Liver (tissue), 9 donors: ENCODE results near the gene CRIP1. TPM values are rescaled to one million over a fixed set of nuclear protein-coding genes. Genes with fewer than 3 reads are reported as not detected.

ENCODE experiments used
- DNase-seq: peaks from one replicate; pipeline ENCODE4 v3.0.0-alpha.2; 2017; ENCODE audit warnings: low spot score
- H3K27ac ChIP-seq, 2 donors: one replicate each; pipeline ENCODE4 v1.7.0; 2013; ENCODE audit warnings: inconsistent platforms in 2 of 2, low read length in 2 of 2, control low read depth in 1 of 2, low read depth in 1 of 2, mild to moderate bottlenecking in 1 of 2
- H3K27me3 ChIP-seq, 4 donors: one replicate each; pipeline versions ENCODE4 v1.6.1 to v1.7.0; 2013; ENCODE audit warnings: low read length in 3 of 4, inconsistent platforms in 1 of 4, mild to moderate bottlenecking in 1 of 4, moderate library complexity in 1 of 4; ENCODE audit not compliant: control insufficient read depth in 4 of 4, insufficient read depth in 4 of 4
- H3K36me3 ChIP-seq, 4 donors: one replicate each; pipeline versions ENCODE4 v1.6.1 to v1.7.0; 2013; ENCODE audit warnings: low read length in 3 of 4, mild to moderate bottlenecking in 3 of 4, low read depth in 1 of 4, moderate library complexity in 1 of 4; ENCODE audit not compliant: control insufficient read depth in 4 of 4, insufficient read depth in 3 of 4
- H3K4me1 ChIP-seq, 4 donors: one replicate each; pipeline versions ENCODE4 v1.6.1 to v1.7.0; 2013; ENCODE audit warnings: low read length in 3 of 4, mild to moderate bottlenecking in 3 of 4, moderate library complexity in 1 of 4; ENCODE audit not compliant: control insufficient read depth in 4 of 4, insufficient read depth in 4 of 4
- H3K4me3 ChIP-seq, 3 donors: one replicate each; pipeline versions ENCODE4 v1.6.1 to v1.7.0; 2013; ENCODE audit warnings: low read length in 3 of 3, control low read depth in 1 of 3, low read depth in 1 of 3, mild to moderate bottlenecking in 1 of 3
- H3K9ac ChIP-seq, 2 donors: one replicate each; pipeline ENCODE4 v1.7.0; 2013; ENCODE audit warnings: low read length in 2 of 2, mild to moderate bottlenecking in 2 of 2, moderate library complexity in 2 of 2, control low read depth in 1 of 2, low read depth in 1 of 2
- H3K9me3 ChIP-seq, 4 donors: one replicate each; pipeline versions ENCODE4 v1.6.1 to v1.7.0; 2013; ENCODE audit warnings: low read length in 3 of 4; ENCODE audit not compliant: control insufficient read depth in 4 of 4
- ATF3 ChIP-seq: IDR thresholded peaks from 2 replicates; pipeline ENCODE4 v1.6.1; 2016; ENCODE audit warnings: antibody characterized with exemption
- EGR1 ChIP-seq, 2 donors: IDR thresholded peaks; 2 replicates each; pipeline ENCODE4 v1.6.1; 2016 to 2018; ENCODE audit warnings: antibody characterized with exemption in 2 of 2, low read depth in 2 of 2
- FOXA1 ChIP-seq: IDR thresholded peaks from 2 replicates; pipeline ENCODE4 v1.6.1; 2016; ENCODE audit warnings: antibody characterized with exemption
- FOXA2 ChIP-seq: IDR thresholded peaks from 2 replicates; pipeline ENCODE4 v1.6.1; 2016; ENCODE audit warnings: antibody characterized with exemption
- GABPA ChIP-seq, 2 donors: IDR thresholded peaks in 1 of 2; conservative IDR thresholded peaks in 1 of 2; 2 replicates each; pipeline ENCODE4 v1.6.1; 2016; ENCODE audit warnings: antibody characterized with exemption in 2 of 2, mild to moderate bottlenecking in 1 of 2, moderate library complexity in 1 of 2
- HNF4A ChIP-seq, 2 donors: conservative IDR thresholded peaks; 2 replicates each; pipeline ENCODE4 v1.6.1; 2016; ENCODE audit warnings: antibody characterized with exemption in 2 of 2, mild to moderate bottlenecking in 2 of 2
- HNF4G ChIP-seq: IDR thresholded peaks from 2 replicates; pipeline ENCODE4 v1.6.1; 2016; ENCODE audit warnings: antibody characterized with exemption
- JUND ChIP-seq, 2 donors: IDR thresholded peaks; 2 replicates each; pipeline ENCODE4 v1.6.1; 2016; ENCODE audit warnings: antibody characterized with exemption in 2 of 2
- MAX ChIP-seq: IDR thresholded peaks from 2 replicates; pipeline ENCODE4 v1.6.1; 2016; ENCODE audit warnings: antibody characterized with exemption
- RAD21 ChIP-seq, 2 donors: IDR thresholded peaks; 2 replicates each; pipeline ENCODE4 v1.6.1; 2016; ENCODE audit warnings: antibody characterized with exemption in 2 of 2, mild to moderate bottlenecking in 2 of 2
- REST ChIP-seq: IDR thresholded peaks from 2 replicates; pipeline ENCODE4 v1.6.1; 2016; ENCODE audit warnings: antibody characterized with exemption, mild to moderate bottlenecking
- RXRA ChIP-seq, 2 donors: IDR thresholded peaks; 2 replicates each; pipeline ENCODE4 v1.6.1; 2017 to 2018; ENCODE audit warnings: antibody characterized with exemption in 2 of 2, mild to moderate bottlenecking in 1 of 2
- TAF1 ChIP-seq: conservative IDR thresholded peaks from 2 replicates; pipeline ENCODE4 v1.6.1; 2016; ENCODE audit warnings: antibody characterized with exemption, mild to moderate bottlenecking
- YY1 ChIP-seq: IDR thresholded peaks from 2 replicates; pipeline ENCODE4 v1.6.1; 2016; ENCODE audit warnings: antibody characterized with exemption, mild to moderate bottlenecking
- ZBTB33 ChIP-seq: IDR thresholded peaks from 2 replicates; pipeline ENCODE4 v1.6.1; 2016; ENCODE audit warnings: antibody characterized with exemption
- WGBS: extraction: QIAGEN DNeasy Blood & Tissue Kit; methylation state at CpG from one replicate; pipeline ENCODE4 v1.1.7; 2013; 5-methylcytosine and 5-hydroxymethylcytosine counted together
- polyA plus RNA-seq, 2 donors: library from polyadenylated mRNA; stranded (reverse) in 1 of 2; unstranded in 1 of 2; fragments of 200-250 nt in 1 of 2; fragments of >200 nt in 1 of 2; fragmentation: Nextera tagmentation in 1 of 2; extraction: Ambion mirVana in 1 of 2; gene quantifications; one replicate each; pipeline versions ENCODE4 v1.2.1 to v1.2.3, GENCODE V29; 2013 to 2015
- total RNA-seq, 2 donors: library from RNA; depleted of rRNA; stranded (reverse); fragments of >200 nt; gene quantifications; one replicate each; pipeline ENCODE4 v1.2.3, GENCODE V29; 2014
- donor health status: healthy.
- donor health status: healthy.
- donor health status: healthy.
- donor health status: healthy.
- donor health status: healthy.

CRIP1 gene
- total and polyA plus RNA-seq, 4 donors, result 1.4 to 11.4 (median 3.9) TPM

- Histone ChIP-seq H3K27me3 (no peaks in the 10 kb centered on the region), H3K9ac (no peak overlapping the region), H3K4me1 (peaks cover 25 to 65% (median 47%) of the 10 kb centered on the region in 4 donors), H3K4me3 (no peak overlapping the region), H3K27ac (peak overlapping the region in 1 of 2 donors; percentile 62), H3K36me3 (peaks cover 0 to 17% (median 1%) of the 10 kb centered on the region in 4 donors), H3K9me3 (no peaks in the 10 kb centered on the region)
- TF ChIP-seq HNF4A (conservative IDR thresholded peaks at IDR 0.05) (no peak), RXRA (IDR thresholded peaks at IDR 0.05) (no peak), GABPA (IDR thresholded peaks at IDR 0.05 in 1 of 2, conservative IDR thresholded peaks at IDR 0.05 in 1 of 2) (no peak)
- no peak for DNase-seq
- WGBS, result 78% methylated on average over 19 of the region's 19 CpGs
These were observed 15.3 kb upstream of the CRIP1 start for GRCh38 chr14:105471297-105471821.

GRCh38 chr14:105471823-105472485 lies 14.7 kb upstream of the CRIP1 start:
- peaks cover 31 to 71% (median 52%) of the 10 kb centered on the region in 4 donors for H3K4me1 ChIP-seq
- no peak overlapping the region for H3K9ac ChIP-seq
- H3K27ac ChIP-seq, result peak overlapping the region in 1 of 2 donors; percentile 62
- TF ChIP-seq YY1 (no peak), MAX (no peak), ZBTB33 (no peak), REST (no peak), TAF1 (no peak), FOXA1 (no peak), FOXA2 (no peak), JUND (IDR thresholded peaks at IDR 0.05) (no peak), EGR1 (IDR thresholded peaks at IDR 0.05; ENCODE audit: low read depth in 2 of 2) (no peak), RAD21 (IDR thresholded peaks at IDR 0.05) (no peak), ATF3 (no peak), HNF4G (no peak)
- H3K36me3 ChIP-seq, result peaks cover 0 to 12% (median 0%) of the 10 kb centered on the region in 4 donors
- 88% methylated on average over 8 of the region's 8 CpGs for WGBS
- H3K9me3 ChIP-seq, result no peaks in the 10 kb centered on the region
- no peak overlapping the region for H3K4me3 ChIP-seq
- DNase-seq, result no peak
- no peaks in the 10 kb centered on the region for H3K27me3 ChIP-seq
